Activated B cell treated with CpG ODN at 0.5 μM for 24 hours (primary cell): ENCODE results near the gene SEPHS1. TPM values are rescaled to one million over a fixed set of nuclear protein-coding genes. Genes with fewer than 3 reads are reported as not detected.

Experiments used
- ATAC-seq: fragments of 200-7000 bp; cut with Tn5 transposase; one replicate; pipeline ENCODE4 v1.10.0; 2021; ENCODE audit warnings: low read depth, mild to moderate bottlenecking, moderate library complexity
- CTCF ChIA-PET: fragments of 350-600 bp; sonication (Branson Sonifier 250); formaldehyde crosslinking; loops from one replicate; lab custom pipeline; 2021; ENCODE audit warnings: antibody characterized with exemption; lab: Charles Lee
- POLR2A ChIA-PET: fragments of 350-600 bp; sonication (Branson Sonifier 250); formaldehyde crosslinking; loops from one replicate; lab custom pipeline; 2021; ENCODE audit warnings: antibody characterized with exemption; lab: Charles Lee
- DNase-seq: peaks from one replicate; pipeline ENCODE4 v3.0.0; 2022
- H3K27ac Mint-ChIP-seq: one replicate; pipeline ENCODE4 v1.8.0; 2020; ENCODE audit warnings: mixed read lengths
- H3K27me3 Mint-ChIP-seq: one replicate; pipeline ENCODE4 v1.8.0; 2021; ENCODE audit warnings: mixed read lengths
- H3K36me3 Mint-ChIP-seq: one replicate; pipeline ENCODE4 v1.8.0; 2021; ENCODE audit warnings: low read depth, mixed read lengths
- H3K4me1 Mint-ChIP-seq: one replicate; pipeline ENCODE4 v1.8.0; 2021; ENCODE audit warnings: mixed read lengths
- H3K4me3 Mint-ChIP-seq: one replicate; pipeline ENCODE4 v1.8.0; 2020; ENCODE audit warnings: mild to moderate bottlenecking, mixed read lengths
- H3K9me3 Mint-ChIP-seq: one replicate; pipeline ENCODE4 v1.8.0; 2020; ENCODE audit warnings: mixed read lengths
- intact Hi-C: fragments of 100-400 bp; cut with micrococcal nuclease; formaldehyde crosslinking; loops from one replicate; pipeline ENCODE4 v1.15.1; 2024
- total RNA-seq: library from RNA; stranded (reverse); gene quantifications from 2 replicates; pipeline ENCODE4 v1.2.3, GENCODE V29; 2022
- TF ChIP-seq, protein P1 (sequence below): fragments of 200-600 bp; IDR thresholded peaks from one replicate; pipeline ENCODE4 v1.8.0; 2022; ENCODE audit warnings: antibody characterized with exemption, mild to moderate bottlenecking

SEPHS1 gene
- total RNA-seq, 1 donor from 2014 or later: 36.7 TPM

DNA sequence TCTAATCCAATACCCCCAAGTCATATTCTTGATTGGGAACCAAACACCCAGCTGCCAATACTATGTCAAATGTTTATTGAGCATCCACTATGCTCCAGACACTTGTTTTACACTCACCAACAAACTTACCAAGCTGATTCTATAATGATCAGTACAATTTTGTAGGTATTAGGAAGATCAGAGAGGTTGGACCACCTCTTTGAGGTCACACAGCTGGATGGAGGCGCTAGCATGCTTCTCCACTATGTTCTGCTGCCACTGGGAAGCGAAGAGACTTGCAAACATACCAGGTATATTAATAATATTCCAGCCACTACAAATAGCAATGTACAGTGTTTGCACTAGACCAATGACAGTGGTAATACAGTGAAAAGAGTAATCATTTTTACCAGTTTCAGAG, 25.6 kb upstream of the SEPHS1 start:
- DNase-seq (no peak), ATAC-seq (no peak)
- Mint-ChIP-seq H3K27ac (no peak overlapping the region), H3K36me3 (no peaks in the 10 kb centered on the region), H3K4me1 (no peaks in the 10 kb centered on the region), H3K4me3 (no peak overlapping the region), H3K9me3 (no peaks in the 10 kb centered on the region), H3K27me3 (peaks cover 9% of the 10 kb centered on the region)
- POLR2A ChIA-PET: interaction anchor here (0.5 kb wide), 1 partner anchor 404 kb away, joined by 3 read pairs; no protein-coding TSS in a partner anchor
- CTCF ChIA-PET: interaction anchor here (1.6 to 2.5 kb wide), 3 partner anchors 21 to 69 kb away, joined by 5 to 54 read pairs (median 12); no protein-coding TSS in a partner anchor
- intact Hi-C loops: loop anchor here (5.0 kb wide), 2 partner anchors 144 to 1599 kb away; no protein-coding TSS in a partner anchor
- TF ChIP-seq, protein P1, sequence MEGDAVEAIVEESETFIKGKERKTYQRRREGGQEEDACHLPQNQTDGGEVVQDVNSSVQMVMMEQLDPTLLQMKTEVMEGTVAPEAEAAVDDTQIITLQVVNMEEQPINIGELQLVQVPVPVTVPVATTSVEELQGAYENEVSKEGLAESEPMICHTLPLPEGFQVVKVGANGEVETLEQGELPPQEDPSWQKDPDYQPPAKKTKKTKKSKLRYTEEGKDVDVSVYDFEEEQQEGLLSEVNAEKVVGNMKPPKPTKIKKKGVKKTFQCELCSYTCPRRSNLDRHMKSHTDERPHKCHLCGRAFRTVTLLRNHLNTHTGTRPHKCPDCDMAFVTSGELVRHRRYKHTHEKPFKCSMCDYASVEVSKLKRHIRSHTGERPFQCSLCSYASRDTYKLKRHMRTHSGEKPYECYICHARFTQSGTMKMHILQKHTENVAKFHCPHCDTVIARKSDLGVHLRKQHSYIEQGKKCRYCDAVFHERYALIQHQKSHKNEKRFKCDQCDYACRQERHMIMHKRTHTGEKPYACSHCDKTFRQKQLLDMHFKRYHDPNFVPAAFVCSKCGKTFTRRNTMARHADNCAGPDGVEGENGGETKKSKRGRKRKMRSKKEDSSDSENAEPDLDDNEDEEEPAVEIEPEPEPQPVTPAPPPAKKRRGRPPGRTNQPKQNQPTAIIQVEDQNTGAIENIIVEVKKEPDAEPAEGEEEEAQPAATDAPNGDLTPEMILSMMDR: no peak

DNA sequence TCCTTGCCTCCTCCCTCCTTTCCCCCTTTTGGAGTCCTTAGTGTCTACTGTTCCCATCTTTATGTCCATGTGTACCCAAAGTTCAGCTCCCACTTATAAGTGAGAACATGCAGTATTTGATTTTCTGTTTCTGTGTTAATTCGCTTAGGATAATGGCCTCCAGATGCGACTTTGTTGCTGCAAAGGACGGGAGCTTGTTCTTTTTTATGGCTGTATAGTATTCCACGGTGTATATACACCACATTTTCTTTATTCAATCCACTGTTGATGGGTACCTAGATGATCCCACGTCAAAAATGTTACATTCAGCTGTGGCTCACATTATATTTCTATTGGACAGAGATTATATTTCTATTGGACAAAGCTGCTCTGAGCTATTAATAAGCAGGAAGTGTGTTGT, 24.4 kb upstream of the SEPHS1 start:
- Mint-ChIP-seq H3K9me3 (no peaks in the 10 kb centered on the region), H3K36me3 (no peaks in the 10 kb centered on the region), H3K4me1 (no peaks in the 10 kb centered on the region), H3K4me3 (no peak overlapping the region), H3K27me3 (peaks cover 2% of the 10 kb centered on the region), H3K27ac (no peak overlapping the region)
- ChIA-PET POLR2A (interaction anchor here (1.2 kb wide), 1 partner anchor 68 kb away, joined by 3 read pairs; no protein-coding TSS in a partner anchor), CTCF (interaction anchor here (0.6 to 2.5 kb wide), 18 partner anchors 12 to 412 kb away, joined by 3 to 54 read pairs (median 4); partner anchors contain the start of gene PRPF18)
- DNase-seq (no peak), ATAC-seq (no peak)
- TF ChIP-seq, protein P1: no peak
- intact Hi-C loops: loop anchor here (1.0 to 5.0 kb wide), 6 partner anchors 68 to 1600 kb away; partner anchors contain the start of gene PRPF18

DNA sequence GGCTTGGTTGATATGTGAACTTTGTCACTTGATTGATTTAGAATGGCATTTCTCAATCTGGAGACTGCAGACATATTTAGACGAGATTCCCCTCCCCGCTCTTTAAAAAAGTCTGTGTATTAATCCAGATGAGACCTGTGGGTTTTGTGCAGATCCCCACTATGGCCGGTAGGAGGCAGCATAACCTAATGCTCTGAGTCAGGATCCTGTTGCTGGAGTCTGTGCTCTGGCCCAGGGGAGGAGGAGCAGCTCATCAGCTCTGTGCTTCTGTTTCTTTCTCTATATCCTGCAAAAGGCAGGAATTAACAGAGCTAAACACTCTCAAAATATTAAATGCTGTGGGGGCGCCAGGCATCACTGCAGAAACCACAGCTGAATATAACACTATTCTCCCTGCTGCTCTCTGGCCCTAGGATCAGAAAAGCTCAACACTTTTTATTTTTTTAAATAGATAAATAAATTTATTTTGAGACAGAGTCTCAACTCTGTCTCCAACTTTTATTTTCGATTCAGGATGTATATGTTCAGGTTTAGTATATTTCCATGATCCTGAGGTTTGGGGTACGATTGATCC, 23.9 kb upstream of the SEPHS1 start:
- TF ChIP-seq, protein P1: peak; percentile 77
- Mint-ChIP-seq H3K4me3 (no peak overlapping the region), H3K27me3 (peaks cover 2% of the 10 kb centered on the region), H3K4me1 (no peaks in the 10 kb centered on the region), H3K36me3 (no peaks in the 10 kb centered on the region), H3K27ac (no peak overlapping the region), H3K9me3 (no peaks in the 10 kb centered on the region)
- ATAC-seq: peak; percentile 97
- ChIA-PET POLR2A (interaction anchor here (1.2 kb wide), 1 partner anchor 68 kb away, joined by 3 read pairs; no protein-coding TSS in a partner anchor), CTCF (interaction anchor here (0.6 to 2.5 kb wide), 18 partner anchors 12 to 412 kb away, joined by 3 to 54 read pairs (median 4); partner anchors contain the start of gene PRPF18)
- intact Hi-C loops: loop anchor here (1.0 to 5.0 kb wide), 6 partner anchors 68 to 1600 kb away; partner anchors contain the start of gene PRPF18
- peak; percentile 33 for DNase-seq

DNA sequence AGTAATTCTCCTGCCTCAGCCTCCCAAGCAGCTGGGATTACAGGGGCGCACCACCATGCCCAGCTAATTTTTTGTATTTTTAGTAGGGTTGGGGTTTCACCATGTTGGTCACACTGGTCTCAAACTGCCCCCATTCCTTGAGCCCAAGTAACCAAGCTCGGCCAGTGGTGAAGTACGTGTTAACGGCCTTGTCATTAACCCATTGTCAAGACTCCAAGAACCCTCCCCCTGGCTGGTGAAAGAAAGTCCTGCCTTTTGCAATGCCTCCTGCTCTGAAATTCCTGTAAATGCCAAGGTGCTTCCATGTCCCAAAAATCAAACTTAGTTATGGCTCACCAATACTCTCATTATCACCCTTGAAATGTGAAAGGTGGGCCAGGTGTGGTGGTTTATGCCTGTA, 18.8 kb upstream of the SEPHS1 start:
- intact Hi-C loops: no loop called here
- H3K27me3 Mint-ChIP-seq: no peaks in the 10 kb centered on the region
- no peak for ATAC-seq
- H3K36me3 Mint-ChIP-seq: no peaks in the 10 kb centered on the region
- H3K27ac Mint-ChIP-seq: no peak overlapping the region
- H3K4me1 Mint-ChIP-seq: no peaks in the 10 kb centered on the region
- no peak overlapping the region for H3K4me3 Mint-ChIP-seq
- CTCF ChIA-PET: no interaction called here
- TF ChIP-seq, protein P1: no peak
- no peaks in the 10 kb centered on the region for H3K9me3 Mint-ChIP-seq
- DNase-seq: no peak
- POLR2A ChIA-PET: no interaction called here

DNA sequence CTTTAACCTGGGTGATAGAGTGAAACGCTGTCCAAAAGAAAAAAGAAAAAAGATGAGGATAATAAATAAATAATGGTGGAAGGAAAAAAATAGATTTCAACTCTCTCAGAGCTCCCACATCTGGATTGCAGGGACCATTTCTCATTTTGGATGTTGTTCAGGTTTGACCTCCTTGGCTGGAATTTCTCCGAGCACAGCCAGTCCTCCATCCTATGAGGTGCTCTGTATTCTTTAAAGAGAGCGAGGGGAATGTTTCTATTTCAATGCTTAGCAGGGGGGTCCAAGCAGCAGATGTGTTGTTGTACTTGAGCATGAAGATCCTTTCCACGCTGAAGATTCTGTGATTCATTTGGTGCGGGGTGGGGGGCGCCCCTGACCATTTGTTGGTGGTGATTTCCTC, 17.7 kb upstream of the SEPHS1 start:
- Mint-ChIP-seq H3K27ac (no peak overlapping the region), H3K4me3 (no peak overlapping the region), H3K27me3 (no peaks in the 10 kb centered on the region), H3K9me3 (no peaks in the 10 kb centered on the region), H3K4me1 (no peaks in the 10 kb centered on the region), H3K36me3 (no peaks in the 10 kb centered on the region)
- TF ChIP-seq, protein P1: no peak
- ATAC-seq (no peak), DNase-seq (no peak)
- ChIA-PET POLR2A (no interaction called here), CTCF (no interaction called here)
- intact Hi-C loops: no loop called here
